DMS153 (cell line): ENCODE results near the gene TMEM220.

Source experiments
- DNase-seq: peaks from one replicate; lab custom pipeline; 2025; lab: John Stamatoyannopoulos, UW

Gene TMEM220

DNA sequence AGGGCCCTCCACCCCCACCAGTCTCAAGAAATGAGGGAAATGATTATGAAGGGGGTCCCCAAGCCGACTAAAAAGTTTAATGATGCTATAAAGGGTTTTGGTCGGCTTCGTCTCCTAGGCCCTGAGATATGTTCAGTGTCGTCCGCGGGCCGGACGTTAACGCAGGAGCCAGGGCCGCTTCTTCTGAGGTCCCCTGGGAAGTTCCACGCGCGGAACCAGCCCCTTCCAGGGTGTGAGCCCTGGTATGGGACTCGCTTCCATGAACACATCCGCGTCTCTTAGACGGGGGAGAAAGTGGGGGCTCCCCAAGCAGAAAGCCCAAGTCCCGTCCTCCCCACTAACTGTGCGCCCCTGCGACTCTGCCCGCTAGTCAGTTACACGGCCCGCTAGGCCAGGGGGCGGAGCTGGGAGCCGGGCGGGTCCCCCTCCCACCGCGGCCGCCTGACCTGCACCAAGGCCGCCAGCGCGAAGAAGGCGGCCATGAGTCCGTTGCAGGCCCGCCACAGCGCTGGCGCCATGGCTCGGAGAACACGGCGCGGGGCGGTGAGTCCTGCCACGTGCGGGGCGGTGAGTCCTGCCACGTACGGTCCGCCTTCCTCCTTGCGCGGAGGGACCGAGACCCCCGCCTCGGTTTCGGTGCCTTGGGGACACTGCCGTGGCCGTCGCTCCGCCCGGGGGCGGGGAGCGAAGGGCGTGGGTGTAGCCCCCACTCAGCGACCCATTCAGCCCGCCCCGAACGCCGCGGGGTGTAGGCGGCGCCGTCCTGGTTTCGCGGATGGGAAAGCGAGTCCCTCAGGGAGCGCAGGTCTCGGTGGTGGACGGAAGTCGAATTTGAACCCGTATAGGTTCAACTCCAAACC lies at the start of gene TMEM220:
Gene TMEM220 (minus strand): TSS at position 690 of the 860 bp plus-strand sequence. CDS start 172 bp downstream, at position 518.
- no peak for DNase-seq

DNA sequence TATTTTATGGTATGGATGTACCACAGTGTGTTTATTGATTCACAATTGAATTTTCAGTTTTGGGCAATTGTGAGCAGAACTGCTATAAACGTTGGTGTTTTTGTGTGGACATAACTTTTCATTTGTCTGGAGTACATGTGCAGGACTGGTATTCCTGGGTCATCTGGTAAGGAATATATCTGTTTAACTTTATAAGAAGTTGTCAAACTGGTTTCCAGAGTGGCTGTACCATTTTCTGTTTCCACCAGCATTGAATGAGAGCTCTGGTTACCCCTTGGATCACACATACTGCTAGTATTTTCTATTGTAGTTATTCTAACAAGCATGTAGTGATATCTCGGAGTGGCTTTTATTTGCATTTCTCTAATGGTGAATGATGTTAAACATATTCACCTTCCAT lies 49.8 kb upstream of the TMEM220 start:
- DNase-seq = no peak

DNA sequence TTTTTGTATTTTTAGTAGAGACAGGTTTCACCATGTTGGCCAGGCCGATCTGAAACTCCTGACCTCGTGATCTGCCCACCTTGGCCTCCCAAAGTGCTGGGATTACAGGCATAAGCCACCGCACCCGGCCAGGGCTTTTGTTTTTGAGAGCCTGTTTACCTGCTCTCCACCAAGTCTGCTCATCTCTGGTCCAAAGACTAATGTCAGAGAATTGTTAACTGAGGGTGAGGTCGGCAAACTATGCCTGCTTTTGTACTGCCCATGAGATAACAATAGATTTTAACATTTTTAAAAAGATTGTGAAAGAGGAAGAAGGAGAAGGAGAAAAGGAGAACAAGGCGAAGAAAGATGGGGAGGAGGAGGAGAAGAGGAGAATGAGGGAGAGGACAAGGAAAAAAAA lies 48.1 kb upstream of the TMEM220 start:
- DNase-seq = no peak

DNA sequence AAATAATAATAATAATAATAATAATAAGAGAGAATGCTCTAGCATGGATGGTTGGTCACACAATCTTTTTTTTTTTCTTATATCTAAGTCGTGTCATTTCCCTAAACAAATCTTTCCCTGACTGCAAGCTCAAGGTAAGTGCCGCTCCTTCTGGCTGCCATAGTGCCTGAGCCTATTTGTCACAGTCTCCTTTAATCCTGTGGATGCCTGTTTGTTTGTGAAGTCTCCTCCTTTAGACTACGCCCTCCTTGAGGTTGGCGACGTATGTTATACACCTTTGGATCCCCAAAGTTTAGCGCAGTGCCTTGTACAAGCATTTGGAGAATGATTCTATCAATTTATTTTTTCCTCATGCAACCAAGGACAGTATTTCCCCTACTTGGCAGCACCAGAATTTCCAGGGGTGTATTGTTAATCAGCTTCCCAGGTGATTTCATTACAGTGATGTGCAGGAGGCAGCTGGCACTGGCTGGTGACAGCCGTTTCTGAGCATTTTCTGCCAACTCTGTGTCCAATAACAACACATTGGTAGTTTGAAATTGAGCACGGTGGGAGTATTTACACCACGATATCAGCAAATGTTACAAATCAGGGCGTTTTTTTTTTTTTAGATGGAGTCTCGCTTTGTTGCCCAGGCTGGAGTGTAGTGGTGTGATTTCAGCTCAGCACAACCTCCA lies 47.4 kb upstream of the TMEM220 start:
- no peak for DNase-seq

- DNase-seq = no peak
These were observed 46.6 kb upstream of the TMEM220 start for GRCh38 chr17:10776381-10776780.

DNA sequence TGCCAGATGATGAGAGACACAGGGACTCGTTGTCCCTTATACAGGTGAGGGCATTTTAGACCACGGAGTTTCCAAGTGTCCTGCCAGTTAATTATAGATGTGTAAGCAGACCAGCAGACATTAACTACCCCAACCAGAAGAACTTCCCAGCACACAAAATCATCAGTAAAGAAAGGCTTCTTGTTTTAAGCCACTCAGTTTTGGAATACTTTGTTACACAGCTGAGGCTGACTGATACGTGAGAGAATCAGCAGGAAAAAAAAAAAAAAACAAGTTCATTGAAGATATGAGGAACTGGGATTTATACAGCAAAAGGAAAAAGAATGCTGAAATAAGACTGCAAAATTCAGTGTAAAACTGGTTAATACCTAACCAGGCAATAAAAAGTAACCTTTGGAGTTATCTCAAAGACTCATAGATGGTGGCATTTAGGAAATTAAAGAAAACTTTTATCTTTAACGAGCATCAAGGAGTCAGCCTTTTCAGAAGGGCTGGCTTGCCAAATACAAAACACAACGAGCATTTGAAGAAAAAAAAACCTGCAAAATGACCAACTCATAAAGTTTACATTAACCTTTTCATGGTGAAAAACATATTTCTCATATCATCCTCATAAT lies 46.0 kb upstream of the TMEM220 start:
- DNase-seq = no peak

GRCh38 chr17:10775058-10775457 lies 45.2 kb upstream of the TMEM220 start:
- DNase-seq = no peak

- no peak for DNase-seq
These were observed 43.6 kb upstream of the TMEM220 start for GRCh38 chr17:10773391-10773790.

GRCh38 chr17:10772425-10773380 lies 42.9 kb upstream of the TMEM220 start:
- DNase-seq = no peak

GRCh38 chr17:10771148-10771547 lies 41.3 kb upstream of the TMEM220 start:
- DNase-seq = no peak

GRCh38 chr17:10769840-10770239 lies 40.0 kb upstream of the TMEM220 start:
- DNase-seq = no peak

DNA sequence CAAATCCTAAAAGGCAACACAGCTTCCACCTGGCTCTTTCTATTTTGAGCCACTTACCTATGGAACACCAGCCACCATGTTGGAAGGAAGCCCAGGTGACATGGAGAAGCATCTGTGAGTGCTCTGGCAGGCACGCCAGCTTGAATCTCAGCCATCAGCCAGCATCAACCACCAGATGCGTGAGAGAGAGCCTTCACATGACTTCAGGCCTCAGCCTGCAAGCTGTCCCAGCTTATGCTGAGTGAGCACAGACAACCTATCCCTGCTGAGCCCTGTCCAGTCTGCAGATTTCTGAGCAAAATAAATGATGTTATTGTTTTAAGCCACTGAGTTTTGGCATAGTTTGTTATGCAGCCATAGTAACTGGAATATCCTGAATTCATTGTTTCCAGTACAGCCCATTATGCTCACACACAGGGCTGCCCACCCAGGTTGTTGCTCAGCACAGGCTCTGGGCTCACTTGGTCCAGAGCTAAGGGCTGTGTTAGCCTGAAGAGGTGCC lies 39.0 kb upstream of the TMEM220 start:
- no peak for DNase-seq

DNA sequence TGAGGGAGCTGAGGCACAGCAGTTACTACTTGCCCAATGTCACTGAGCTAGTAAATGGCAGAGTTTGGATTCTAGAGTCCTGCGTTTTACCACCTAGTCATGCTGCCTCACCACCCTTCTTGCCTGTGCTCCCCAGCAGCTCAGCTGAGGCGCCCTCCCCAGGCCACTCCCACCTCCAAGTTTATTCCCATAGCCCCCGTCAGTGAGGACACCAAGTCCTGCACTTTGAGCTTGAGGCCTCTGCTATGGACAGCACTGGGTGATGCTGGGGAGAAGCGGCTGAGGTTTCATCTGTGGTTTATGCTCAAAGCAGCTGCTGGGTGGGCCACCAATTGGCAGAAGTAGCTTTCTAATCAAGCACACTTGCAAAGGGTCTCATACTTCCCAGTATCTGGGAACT lies 37.4 kb upstream of the TMEM220 start:
- no peak for DNase-seq

DNA sequence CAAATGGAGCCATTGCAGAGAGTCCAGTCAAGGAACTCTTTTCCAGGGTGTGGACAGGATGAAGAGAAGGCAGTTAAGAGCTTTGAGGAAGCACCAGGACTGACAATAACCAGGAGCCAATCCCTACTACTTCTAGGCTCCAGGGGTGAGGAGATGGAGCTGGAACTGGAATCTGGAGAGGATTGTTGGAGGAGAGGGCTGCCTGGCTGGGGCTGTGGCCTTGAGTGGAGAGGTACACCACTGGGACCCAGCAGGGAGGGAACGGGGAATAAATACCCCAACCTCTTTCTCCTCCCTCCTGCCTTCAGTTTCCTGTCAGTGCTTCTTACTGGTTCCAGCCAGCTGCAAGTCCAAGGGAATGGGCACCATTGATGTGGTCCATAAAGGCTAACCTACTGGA lies 32.2 kb upstream of the TMEM220 start:
- DNase-seq = no peak

DNA sequence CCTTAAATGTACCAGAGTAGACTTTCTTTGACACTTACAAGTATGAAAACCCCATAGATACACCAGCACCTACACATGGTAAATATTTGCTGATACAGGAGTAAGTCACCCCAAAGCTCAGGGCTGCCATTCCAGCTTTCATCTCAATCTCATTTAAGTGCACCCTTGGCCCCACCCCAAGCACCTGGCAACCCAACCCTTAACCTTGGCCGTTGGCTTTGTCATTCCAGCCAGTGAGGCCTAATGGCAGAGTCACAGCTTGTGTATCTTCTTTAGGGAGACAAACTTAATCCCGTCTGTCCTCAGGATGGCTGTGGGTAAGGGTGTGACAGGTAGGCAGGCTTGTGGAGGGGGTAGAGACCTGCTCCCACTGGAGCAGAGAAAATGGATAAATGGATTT lies 31.5 kb upstream of the TMEM220 start:
- no peak for DNase-seq

GRCh38 chr17:10758062-10758461 lies 28.2 kb upstream of the TMEM220 start:
- no peak for DNase-seq

GRCh38 chr17:10757647-10758046 lies 27.8 kb upstream of the TMEM220 start:
- no peak for DNase-seq

- DNase-seq = no peak
These were observed 27.2 kb upstream of the TMEM220 start for GRCh38 chr17:10757067-10757466.

GRCh38 chr17:10756619-10757018 lies 26.8 kb upstream of the TMEM220 start:
- no peak for DNase-seq

DNA sequence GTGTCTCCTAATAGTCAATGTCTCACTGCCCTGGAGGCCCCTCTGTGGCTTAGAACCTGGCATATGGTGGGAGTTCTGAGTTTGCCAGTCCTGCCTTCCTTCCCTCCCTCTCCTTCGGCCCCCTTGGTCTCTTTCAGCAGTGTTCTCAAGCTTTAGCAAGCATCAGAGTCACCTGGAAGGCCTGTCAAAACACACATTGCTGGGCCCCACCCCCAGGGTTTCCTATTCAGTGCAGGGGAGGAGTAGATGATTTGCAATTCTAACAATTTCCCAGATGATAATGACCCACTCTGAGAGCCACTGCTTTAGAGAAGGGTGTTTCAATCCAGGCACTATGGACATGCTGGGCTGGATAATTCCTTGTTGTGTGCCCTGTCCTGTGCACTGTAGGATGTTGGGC lies 26.4 kb upstream of the TMEM220 start:
- no peak for DNase-seq

- no peak for DNase-seq
These were observed 25.8 kb upstream of the TMEM220 start for GRCh38 chr17:10755592-10756127.
